Nephron progenitor cell (in vitro differentiated cells): ENCODE data around the gene PHACTR1.

ENCODE experiments used
- DNase-seq: peaks from one replicate; pipeline ENCODE4 v3.0.0; 2021
- H3K27ac Mint-ChIP-seq: 2 replicates; pipeline ENCODE4 v1.8.0; 2021; ENCODE audit warnings: mild to moderate bottlenecking, moderate library complexity, mixed read lengths
- H3K27me3 Mint-ChIP-seq: 2 replicates; pipeline ENCODE4 v1.8.0; 2021; ENCODE audit warnings: mild to moderate bottlenecking, low read depth, mixed read lengths; ENCODE audit not compliant: poor library complexity
- H3K36me3 Mint-ChIP-seq: 2 replicates; pipeline ENCODE4 v1.8.0; 2021; ENCODE audit warnings: low read depth, mixed read lengths
- H3K4me1 Mint-ChIP-seq: 2 replicates; pipeline ENCODE4 v1.8.0; 2021; ENCODE audit warnings: mixed read lengths
- H3K4me3 Mint-ChIP-seq: 2 replicates; pipeline ENCODE4 v1.8.0; 2021; ENCODE audit warnings: mild to moderate bottlenecking, moderate library complexity, mixed read lengths
- H3K9me3 Mint-ChIP-seq: 2 replicates; pipeline ENCODE4 v1.8.0; 2021; ENCODE audit warnings: mild to moderate bottlenecking, moderate library complexity, mixed read lengths
- CTCF ChIP-seq: fragments of 200-600 bp; sonication (generic); IDR thresholded peaks from 2 replicates; pipeline ENCODE4 v1.5.0; 2021; ENCODE audit warnings: antibody characterized with exemption

The PHACTR1 gene

GRCh38 chr6:12842114-12842513 is 125.5 kb downstream of the PHACTR1 start:
- no peaks in the 10 kb centered on the region for H3K4me1 Mint-ChIP-seq
- no peaks in the 10 kb centered on the region for H3K36me3 Mint-ChIP-seq
- peaks cover 10% of the 10 kb centered on the region for H3K9me3 Mint-ChIP-seq
- TF ChIP-seq CTCF = no peak
- H3K4me3 Mint-ChIP-seq = no peak overlapping the region
- no peak for DNase-seq
- no peaks in the 10 kb centered on the region for H3K27me3 Mint-ChIP-seq
- no peak overlapping the region for H3K27ac Mint-ChIP-seq

DNA sequence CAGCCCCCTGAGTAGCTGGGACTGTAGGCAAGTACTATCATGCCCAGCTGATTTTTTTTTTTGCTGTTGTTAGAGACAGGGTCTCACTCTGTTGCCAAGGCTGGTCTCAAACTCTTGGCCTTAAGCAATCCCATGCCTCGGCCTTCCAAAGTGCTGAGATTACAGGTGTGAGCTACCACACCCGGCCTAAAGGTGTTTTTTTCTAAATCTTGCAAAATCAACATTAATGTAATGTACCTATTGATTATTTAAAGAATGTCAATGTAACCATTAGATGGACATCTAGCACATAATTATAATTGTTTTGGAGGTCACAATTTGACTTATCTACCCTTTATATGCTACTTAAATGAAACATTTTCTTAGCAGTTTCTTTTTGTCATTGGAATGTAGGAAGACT is 126.1 kb downstream of the PHACTR1 start:
- no peaks in the 10 kb centered on the region for H3K36me3 Mint-ChIP-seq
- H3K9me3 Mint-ChIP-seq = peaks cover 7% of the 10 kb centered on the region

GRCh38 chr6:12844284-12845223 is 128.0 kb downstream of the PHACTR1 start:
- DNase-seq = no peak
- no peaks in the 10 kb centered on the region for H3K36me3 Mint-ChIP-seq
- no peak overlapping the region for H3K4me3 Mint-ChIP-seq
- no peak overlapping the region for H3K27ac Mint-ChIP-seq
- peak; percentile 68 for TF ChIP-seq CTCF
- no peaks in the 10 kb centered on the region for H3K27me3 Mint-ChIP-seq
- peaks cover 10% of the 10 kb centered on the region for H3K4me1 Mint-ChIP-seq
- no peaks in the 10 kb centered on the region for H3K9me3 Mint-ChIP-seq

More for the DNA sequence above, 126.1 kb downstream of the PHACTR1 start:
- H3K4me1 Mint-ChIP-seq = no peaks in the 10 kb centered on the region
- H3K27ac Mint-ChIP-seq = no peak overlapping the region
- no peak for TF ChIP-seq CTCF
- H3K4me3 Mint-ChIP-seq = no peak overlapping the region
- no peak for DNase-seq
- no peaks in the 10 kb centered on the region for H3K27me3 Mint-ChIP-seq

GRCh38 chr6:12845224-12846004 is 128.8 kb downstream of the PHACTR1 start:
- Mint-ChIP-seq H3K27me3 (no peaks in the 10 kb centered on the region), H3K4me3 (no peak overlapping the region), H3K9me3 (no peaks in the 10 kb centered on the region), H3K27ac (no peak overlapping the region), H3K4me1 (peaks cover 10% of the 10 kb centered on the region), H3K36me3 (no peaks in the 10 kb centered on the region)
- no peak for DNase-seq
- no peak for TF ChIP-seq CTCF

DNA sequence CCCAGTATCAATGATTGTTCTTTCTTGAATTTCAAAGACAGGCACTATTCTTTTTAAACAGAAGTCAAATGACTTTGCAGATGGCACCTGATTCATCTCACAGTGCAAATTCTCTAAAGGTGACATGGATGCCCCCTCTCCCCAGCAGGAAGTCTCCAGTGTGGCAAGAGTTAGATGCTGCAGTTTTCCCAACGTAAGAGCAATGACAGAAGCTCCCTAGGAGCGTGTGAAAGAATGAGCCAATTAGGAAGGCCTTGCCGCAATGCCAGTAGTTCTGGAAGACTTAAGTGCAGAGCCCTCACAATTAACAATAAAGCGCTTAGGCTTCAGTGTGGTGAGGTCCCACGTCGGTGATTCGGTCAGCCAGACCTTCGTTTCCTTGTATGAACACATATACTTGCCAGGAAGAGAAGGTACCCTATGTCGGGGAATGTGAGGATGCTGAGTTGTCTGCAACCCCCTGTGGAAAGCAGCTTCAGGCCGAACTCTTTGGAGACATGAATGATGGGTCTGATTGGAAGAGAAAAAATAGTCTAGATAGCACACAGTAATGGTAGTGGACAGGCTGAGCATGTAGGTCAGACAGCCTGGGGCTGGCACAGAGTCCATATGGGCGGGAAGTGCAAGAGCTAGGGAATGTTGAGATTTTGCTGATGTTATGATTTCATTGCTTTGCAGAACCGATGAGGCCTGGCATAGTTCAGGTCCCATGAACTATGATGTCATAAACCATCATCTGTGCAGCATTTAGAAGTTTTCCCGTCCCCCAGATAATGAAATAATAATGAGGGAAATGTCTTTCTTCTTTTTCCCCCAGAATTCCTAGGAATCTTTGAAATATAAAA is 132.6 kb downstream of the PHACTR1 start:
- no peak for TF ChIP-seq CTCF
- Mint-ChIP-seq H3K27ac (no peak overlapping the region), H3K36me3 (no peaks in the 10 kb centered on the region), H3K4me1 (peaks cover 10% of the 10 kb centered on the region), H3K4me3 (no peak overlapping the region), H3K9me3 (no peaks in the 10 kb centered on the region), H3K27me3 (no peaks in the 10 kb centered on the region)
- DNase-seq = no peak
